ENCODE measurements around the gene SULT1A1.

DNA sequence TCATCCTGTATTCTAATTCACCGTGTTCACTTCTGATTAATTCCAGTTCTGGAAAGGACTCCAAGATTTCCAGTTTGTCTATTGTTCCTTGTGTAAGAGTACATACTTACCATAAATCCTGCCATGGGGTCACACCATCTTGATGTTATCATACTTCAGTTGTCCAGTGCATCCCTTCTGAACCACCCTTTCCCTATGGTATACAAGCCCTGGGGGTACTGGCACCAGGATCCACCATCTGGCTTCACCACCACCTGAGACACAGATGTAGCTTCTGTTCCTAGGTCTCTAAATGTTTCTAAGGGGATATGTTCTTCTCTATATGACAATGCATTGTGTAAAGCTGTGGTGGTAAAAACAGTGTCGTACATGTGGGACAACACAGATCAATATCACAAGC is 34.9 kb downstream of the SULT1A1 start:
- no peak for TF ChIP-seq CTCF (IDR thresholded peaks at IDR 0.05)
- no peak for TF ChIP-seq POLR2A (IDR thresholded peaks at IDR 0.05)
